Measurements from ENCODE around the gene IL37. TPM values are rescaled to one million over a fixed set of nuclear protein-coding genes. Genes with fewer than 3 reads are reported as not detected.

The IL37 gene
- total RNA-seq, 1 donor from 2014 or later: not detected

DNA sequence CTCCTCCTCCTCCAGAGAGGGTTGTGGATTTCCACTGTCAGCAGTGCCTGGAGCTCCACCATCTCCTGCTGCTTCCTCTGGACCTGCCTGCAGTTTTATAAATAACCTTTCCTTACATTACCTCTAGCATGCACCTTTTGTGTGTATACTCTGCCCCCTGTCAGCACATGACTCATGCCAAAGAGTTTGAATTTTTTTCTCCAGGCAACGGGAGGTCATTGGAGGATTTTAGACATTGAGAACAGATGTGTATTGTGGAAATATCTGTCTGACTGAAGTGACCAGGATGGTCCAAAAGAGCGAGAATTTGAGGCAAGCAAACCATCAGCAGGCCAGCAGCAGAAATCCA, 31.7 kb downstream of the IL37 start:
- Histone ChIP-seq H3K36me3 (ENCODE audit: insufficient read depth, low read length) (no peaks in the 10 kb centered on the region), H3K4me2 (ENCODE audit: low read length) (no peak overlapping the region), H3K79me2 (ENCODE audit: insufficient read depth, low read length) (no peaks in the 10 kb centered on the region), H3K4me1 (ENCODE audit: insufficient read depth, low read length) (peaks cover 6% of the 10 kb centered on the region), H3K9me3 (ENCODE audit: insufficient read depth, low read depth, low read length) (peaks cover 3% of the 10 kb centered on the region), H3K27me3 (ENCODE audit: insufficient read depth, low read length) (peaks cover 4% of the 10 kb centered on the region), H3K9ac (ENCODE audit: low read length) (no peak overlapping the region), H3K27ac (ENCODE audit: low read depth, low read length) (no peak overlapping the region), H3K4me3 (ENCODE audit: insufficient read depth, low read depth, low read length) (no peak overlapping the region), H4K20me1 (ENCODE audit: insufficient read depth, low read length) (no peaks in the 10 kb centered on the region), H2AFZ (ENCODE audit: low read depth, low read length) (no peak overlapping the region)
- DNase-seq (ENCODE audit: low read depth): no peak
- peaks cover 22% of the 10 kb centered on the region for H3K27me3 Mint-ChIP-seq (ENCODE audit: low read depth, unreplicated experiment)
- peaks cover 4% of the 10 kb centered on the region for H3K9me3 Mint-ChIP-seq (ENCODE audit: unreplicated experiment)
- FAIRE-seq: no peak
- H3K36me3 Mint-ChIP-seq (ENCODE audit: low read depth, unreplicated experiment): no peaks in the 10 kb centered on the region
- H3K27ac Mint-ChIP-seq (ENCODE audit: unreplicated experiment): no peak overlapping the region
- H3K4me1 Mint-ChIP-seq (ENCODE audit: low read depth, unreplicated experiment): peaks cover 2% of the 10 kb centered on the region
- H3K4me3 Mint-ChIP-seq (ENCODE audit: unreplicated experiment): no peak overlapping the region
- TF ChIP-seq, protein P1, sequence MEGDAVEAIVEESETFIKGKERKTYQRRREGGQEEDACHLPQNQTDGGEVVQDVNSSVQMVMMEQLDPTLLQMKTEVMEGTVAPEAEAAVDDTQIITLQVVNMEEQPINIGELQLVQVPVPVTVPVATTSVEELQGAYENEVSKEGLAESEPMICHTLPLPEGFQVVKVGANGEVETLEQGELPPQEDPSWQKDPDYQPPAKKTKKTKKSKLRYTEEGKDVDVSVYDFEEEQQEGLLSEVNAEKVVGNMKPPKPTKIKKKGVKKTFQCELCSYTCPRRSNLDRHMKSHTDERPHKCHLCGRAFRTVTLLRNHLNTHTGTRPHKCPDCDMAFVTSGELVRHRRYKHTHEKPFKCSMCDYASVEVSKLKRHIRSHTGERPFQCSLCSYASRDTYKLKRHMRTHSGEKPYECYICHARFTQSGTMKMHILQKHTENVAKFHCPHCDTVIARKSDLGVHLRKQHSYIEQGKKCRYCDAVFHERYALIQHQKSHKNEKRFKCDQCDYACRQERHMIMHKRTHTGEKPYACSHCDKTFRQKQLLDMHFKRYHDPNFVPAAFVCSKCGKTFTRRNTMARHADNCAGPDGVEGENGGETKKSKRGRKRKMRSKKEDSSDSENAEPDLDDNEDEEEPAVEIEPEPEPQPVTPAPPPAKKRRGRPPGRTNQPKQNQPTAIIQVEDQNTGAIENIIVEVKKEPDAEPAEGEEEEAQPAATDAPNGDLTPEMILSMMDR (IDR thresholded peaks at IDR 0.05; ENCODE audit: insufficient read depth, low read depth, low read length): no peak
- TF ChIP-seq EZH2 (IDR thresholded peaks at IDR 0.05; ENCODE audit: insufficient read depth, low read length): no peak

- no peak for FAIRE-seq
- Histone ChIP-seq H3K36me3 (ENCODE audit: insufficient read depth, low read length) (no peaks in the 10 kb centered on the region), H3K27ac (ENCODE audit: low read depth, low read length) (no peak overlapping the region), H4K20me1 (ENCODE audit: insufficient read depth, low read length) (no peaks in the 10 kb centered on the region), H3K79me2 (ENCODE audit: insufficient read depth, low read length) (no peaks in the 10 kb centered on the region), H3K9ac (ENCODE audit: low read length) (no peak overlapping the region), H2AFZ (ENCODE audit: low read depth, low read length) (no peak overlapping the region), H3K4me3 (ENCODE audit: insufficient read depth, low read depth, low read length) (no peak overlapping the region), H3K27me3 (ENCODE audit: insufficient read depth, low read length) (peaks cover 12% of the 10 kb centered on the region), H3K9me3 (ENCODE audit: insufficient read depth, low read depth, low read length) (peaks cover 3% of the 10 kb centered on the region), H3K4me1 (ENCODE audit: insufficient read depth, low read length) (peaks cover 6% of the 10 kb centered on the region), H3K4me2 (ENCODE audit: low read length) (no peak overlapping the region)
- no peak overlapping the region for H3K4me3 Mint-ChIP-seq (ENCODE audit: unreplicated experiment)
- no peak overlapping the region for H3K27ac Mint-ChIP-seq (ENCODE audit: unreplicated experiment)
- H3K4me1 Mint-ChIP-seq (ENCODE audit: low read depth, unreplicated experiment): no peaks in the 10 kb centered on the region
- peaks cover 4% of the 10 kb centered on the region for H3K9me3 Mint-ChIP-seq (ENCODE audit: unreplicated experiment)
- DNase-seq (ENCODE audit: low read depth): no peak
- TF ChIP-seq, protein P1 (IDR thresholded peaks at IDR 0.05; ENCODE audit: insufficient read depth, low read depth, low read length): no peak
- TF ChIP-seq EZH2 (IDR thresholded peaks at IDR 0.05; ENCODE audit: insufficient read depth, low read length): no peak
- peaks cover 15% of the 10 kb centered on the region for H3K27me3 Mint-ChIP-seq (ENCODE audit: low read depth, unreplicated experiment)
- H3K36me3 Mint-ChIP-seq (ENCODE audit: low read depth, unreplicated experiment): no peaks in the 10 kb centered on the region
Measured at GRCh38 chr2:112944971-112945370, 34.0 kb downstream of the IL37 start.

GRCh38 chr2:112946086-112946485, 35.1 kb downstream of the IL37 start:
- Mint-ChIP-seq H3K27ac (ENCODE audit: unreplicated experiment) (no peak overlapping the region), H3K27me3 (ENCODE audit: low read depth, unreplicated experiment) (peaks cover 10% of the 10 kb centered on the region), H3K4me3 (ENCODE audit: unreplicated experiment) (no peak overlapping the region), H3K9me3 (ENCODE audit: unreplicated experiment) (peaks cover 4% of the 10 kb centered on the region), H3K4me1 (ENCODE audit: low read depth, unreplicated experiment) (no peaks in the 10 kb centered on the region), H3K36me3 (ENCODE audit: low read depth, unreplicated experiment) (no peaks in the 10 kb centered on the region)
- Histone ChIP-seq H3K4me1 (ENCODE audit: insufficient read depth, low read length) (peaks cover 6% of the 10 kb centered on the region), H3K27ac (ENCODE audit: low read depth, low read length) (no peak overlapping the region), H3K27me3 (ENCODE audit: insufficient read depth, low read length) (peaks cover 12% of the 10 kb centered on the region), H3K9me3 (ENCODE audit: insufficient read depth, low read depth, low read length) (peaks cover 3% of the 10 kb centered on the region), H3K9ac (ENCODE audit: low read length) (no peak overlapping the region), H3K4me2 (ENCODE audit: low read length) (no peak overlapping the region), H3K4me3 (ENCODE audit: insufficient read depth, low read depth, low read length) (no peak overlapping the region), H4K20me1 (ENCODE audit: insufficient read depth, low read length) (no peaks in the 10 kb centered on the region), H3K79me2 (ENCODE audit: insufficient read depth, low read length) (no peaks in the 10 kb centered on the region), H2AFZ (ENCODE audit: low read depth, low read length) (no peak overlapping the region), H3K36me3 (ENCODE audit: insufficient read depth, low read length) (no peaks in the 10 kb centered on the region)
- TF ChIP-seq, protein P1 (IDR thresholded peaks at IDR 0.05; ENCODE audit: insufficient read depth, low read depth, low read length): no peak
- DNase-seq (ENCODE audit: low read depth): no peak
- no peak for FAIRE-seq
